Inferior parietal cortex (tissue), 1 donor: ENCODE data around the gene TTC39C.
"Not testable (repeated sequence)": the region's sequence is repeated elsewhere in the genome, so short reads cannot be mapped to it uniquely, and the experiment has no call there.

ENCODE experiments used
- DNase-seq: peaks from one replicate; pipeline ENCODE4 v3.0.0-alpha.2; 2016; ENCODE audit errors: extremely low spot score

TTC39C gene

GRCh38 chr18:24053211-24053610 lies 38.7 kb downstream of the TTC39C start:
- DNase-seq, result no peak

DNA sequence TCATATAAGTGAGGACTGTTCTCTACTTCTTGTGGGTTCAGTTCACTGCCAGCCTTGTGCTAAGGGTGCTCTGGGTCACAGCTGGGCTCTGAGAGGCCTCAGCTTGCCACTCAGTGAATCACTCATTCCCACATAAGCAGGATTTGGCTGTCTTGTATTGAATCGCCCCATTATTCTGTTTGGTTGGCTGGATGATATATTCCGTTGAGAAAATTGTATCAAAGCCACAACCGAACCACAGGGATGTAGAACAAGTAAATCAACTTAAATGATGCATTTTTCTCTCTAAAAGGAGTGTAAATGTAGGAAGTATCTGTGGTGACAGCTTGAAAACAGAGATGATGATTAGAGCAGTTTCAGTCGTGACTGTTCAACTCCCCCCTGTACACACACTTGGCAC lies 39.6 kb downstream of the TTC39C start:
- DNase-seq, result no peak

GRCh38 chr18:24055009-24055804 lies 40.7 kb downstream of the TTC39C start:
- no peak for DNase-seq

- no peak for DNase-seq
Measured at GRCh38 chr18:24055878-24056277, 41.3 kb downstream of the TTC39C start.

GRCh38 chr18:24056506-24056905 lies 42.0 kb downstream of the TTC39C start:
- no peak for DNase-seq

- DNase-seq, result no peak
Measured at GRCh38 chr18:24057804-24058203, 43.2 kb downstream of the TTC39C start.

GRCh38 chr18:24059385-24059784 lies 44.8 kb downstream of the TTC39C start:
- not testable (repeated sequence) for DNase-seq

- no peak for DNase-seq
Measured at GRCh38 chr18:24060644-24061043, 46.1 kb downstream of the TTC39C start.

DNA sequence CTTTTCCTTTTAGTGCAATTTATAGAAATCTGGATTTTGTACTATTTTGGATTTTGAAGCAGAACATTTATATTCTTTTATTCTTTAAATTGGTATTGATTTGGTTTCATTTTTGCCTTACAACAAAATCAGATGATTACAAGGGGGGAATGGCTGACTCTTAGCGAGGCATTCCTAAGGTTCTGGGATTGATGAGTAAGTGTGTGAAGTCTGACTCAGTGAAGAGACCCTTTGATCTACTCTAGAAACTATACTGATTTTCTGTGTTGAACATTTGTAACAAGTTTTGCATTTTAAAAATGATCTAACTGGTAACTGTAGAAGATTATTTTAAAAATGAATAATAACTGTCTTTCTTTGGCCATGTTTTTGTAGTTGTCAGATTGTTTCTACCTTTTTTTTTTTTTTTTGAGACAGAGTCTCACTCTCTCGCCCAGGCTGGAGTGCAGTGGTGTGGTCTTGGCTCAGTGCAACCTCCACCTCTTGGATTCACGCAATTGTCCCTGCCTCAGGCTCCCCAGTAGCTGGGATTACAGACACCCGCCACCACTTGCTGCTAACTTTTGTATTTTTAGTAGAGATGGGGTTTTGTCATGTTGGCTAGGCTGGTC lies 48.7 kb downstream of the TTC39C start:
- no peak for DNase-seq

GRCh38 chr18:24064391-24065100 lies 50.0 kb downstream of the TTC39C start:
- DNase-seq, result no peak

DNA sequence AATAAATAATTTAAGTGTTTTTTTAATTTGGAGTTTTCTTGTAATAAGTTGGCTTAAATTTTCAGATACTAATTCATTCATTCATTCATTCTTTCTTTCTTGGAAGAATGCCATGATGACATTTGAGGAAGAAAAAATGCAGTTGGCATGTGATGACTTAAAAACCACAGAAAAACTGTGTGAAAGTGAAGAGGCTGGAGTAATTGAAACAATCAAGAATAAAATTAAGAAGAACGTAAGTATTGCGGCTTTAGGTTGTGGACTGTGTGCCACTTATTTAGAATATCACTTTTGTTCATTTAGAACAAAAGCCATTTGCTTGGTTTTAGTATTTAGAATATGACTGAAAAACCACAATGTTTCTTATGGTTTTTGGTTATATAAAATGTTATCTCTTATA lies 51.4 kb downstream of the TTC39C start:
- DNase-seq, result no peak

GRCh38 chr18:24068945-24069693 lies 54.6 kb downstream of the TTC39C start:
- DNase-seq, result no peak

- DNase-seq, result no peak
Measured at GRCh38 chr18:24071029-24071428, 56.5 kb downstream of the TTC39C start.

GRCh38 chr18:24071779-24072178 lies 57.2 kb downstream of the TTC39C start:
- DNase-seq, result no peak

DNA sequence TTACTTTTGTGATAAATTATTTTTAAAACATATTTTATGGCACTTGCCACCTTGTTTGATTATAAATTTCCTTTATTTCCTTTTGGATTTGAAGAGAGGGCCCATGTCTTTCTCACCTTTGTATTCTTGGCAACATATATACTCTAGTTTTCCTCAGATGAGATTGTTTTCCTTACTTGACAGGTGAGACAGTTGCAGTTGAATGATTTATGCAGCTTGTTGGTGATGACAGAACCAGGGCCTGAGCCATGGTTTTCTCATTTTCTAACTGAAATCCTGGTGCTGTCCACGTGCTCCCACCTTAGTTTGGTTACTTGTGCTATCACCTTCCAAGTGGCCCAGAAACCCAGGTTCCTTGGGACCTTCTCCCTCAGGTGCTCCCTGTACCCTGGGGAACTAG lies 58.2 kb downstream of the TTC39C start:
- DNase-seq, result no peak

DNA sequence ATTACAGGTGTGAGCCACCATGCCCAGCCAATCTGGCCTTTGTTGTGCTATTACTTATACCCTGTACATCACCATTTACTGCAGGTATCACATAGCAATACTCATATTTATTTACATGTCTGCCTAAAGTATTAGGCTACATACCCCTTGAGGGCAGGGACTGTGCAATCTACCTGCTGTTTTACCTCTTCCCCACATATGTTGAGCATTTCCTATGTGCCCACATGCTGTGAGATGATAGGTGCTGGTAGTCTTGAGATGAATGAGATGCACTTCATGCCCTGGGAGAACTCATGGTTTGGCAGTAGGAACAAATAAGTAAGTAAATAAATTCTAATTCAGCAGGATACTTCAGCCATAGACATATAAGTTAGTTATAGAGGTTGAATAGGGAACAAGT lies 59.2 kb downstream of the TTC39C start:
- no peak for DNase-seq

GRCh38 chr18:24074757-24075156 lies 60.2 kb downstream of the TTC39C start:
- DNase-seq, result not testable (repeated sequence)

DNA sequence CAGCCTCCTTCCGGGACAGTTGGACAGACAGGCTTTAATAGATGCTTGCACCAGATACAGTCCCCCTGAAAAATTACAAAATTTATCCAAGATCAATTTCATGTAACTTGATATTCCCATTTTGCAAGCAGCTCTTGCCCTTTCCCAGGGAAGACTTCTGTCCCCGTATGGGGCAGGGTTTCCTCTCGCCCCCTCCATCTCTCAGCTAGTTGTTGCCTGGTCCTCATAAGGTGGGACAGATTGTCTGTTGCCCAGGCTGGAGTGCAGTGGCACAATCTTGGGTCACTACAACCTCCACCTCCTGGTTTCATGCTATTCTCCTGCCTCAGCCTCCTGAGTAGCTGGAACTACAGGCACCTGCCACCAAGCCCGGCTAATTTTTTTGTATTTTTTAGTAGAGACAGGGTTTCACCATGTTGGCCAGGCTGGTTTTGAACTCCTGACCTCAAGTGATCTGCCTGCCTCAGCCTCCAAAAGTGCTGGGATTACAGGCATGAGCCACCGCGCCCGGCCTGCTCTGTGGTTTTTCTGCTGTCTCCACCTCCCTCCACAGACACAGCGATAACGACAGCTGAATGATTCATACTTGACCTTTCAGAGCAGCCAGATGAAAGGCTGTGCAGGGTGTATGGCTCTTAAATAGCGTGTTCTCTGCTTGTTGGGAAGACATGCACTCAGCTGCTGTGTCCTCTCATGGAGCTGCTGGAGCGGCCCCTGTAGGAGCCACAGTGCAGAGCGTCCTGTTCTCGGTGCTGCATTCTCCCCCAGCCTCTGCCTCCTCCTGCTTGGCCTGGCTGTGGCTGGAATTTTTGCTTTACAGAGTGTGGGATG lies 61.4 kb downstream of the TTC39C start:
- peak; percentile 32 for DNase-seq

GRCh38 chr18:24076950-24077349 lies 62.4 kb downstream of the TTC39C start:
- DNase-seq, result no peak

GRCh38 chr18:24078391-24078790 lies 63.8 kb downstream of the TTC39C start:
- no peak for DNase-seq

DNA sequence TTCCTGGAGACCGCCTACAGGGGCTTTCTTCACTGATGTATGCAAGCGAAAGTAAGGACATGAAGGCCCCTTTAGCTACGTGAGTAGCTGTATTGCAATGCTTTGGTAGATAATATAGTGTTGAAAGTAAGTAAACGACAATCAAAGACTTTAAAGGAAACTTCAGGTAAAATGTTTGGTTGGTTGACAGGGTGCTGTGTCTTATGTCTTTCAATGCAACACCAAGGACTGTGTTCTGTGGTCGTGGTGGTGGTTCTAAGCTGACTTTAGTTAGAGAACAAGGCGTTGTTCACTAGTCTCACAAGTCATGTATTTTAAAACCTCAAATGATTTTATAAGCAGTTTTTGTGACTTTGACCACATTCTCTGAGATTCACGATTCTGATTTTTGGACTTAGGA lies 66.3 kb downstream of the TTC39C start:
- no peak for DNase-seq
